GM19328 (cell line): ENCODE measurements around the gene SKP2.
"Not testable (repeated sequence)": the region's sequence is repeated elsewhere in the genome, so short reads cannot be mapped to it uniquely, and the experiment has no call there.

Source experiments
- ATAC-seq: cut with Tn5 transposase; IDR thresholded peaks from one replicate; pipeline ENCODE4 v1.9.1; 2021; ENCODE audit warnings: mild to moderate bottlenecking, moderate library complexity; ENCODE audit not compliant: unreplicated experiment

SKP2 gene

DNA sequence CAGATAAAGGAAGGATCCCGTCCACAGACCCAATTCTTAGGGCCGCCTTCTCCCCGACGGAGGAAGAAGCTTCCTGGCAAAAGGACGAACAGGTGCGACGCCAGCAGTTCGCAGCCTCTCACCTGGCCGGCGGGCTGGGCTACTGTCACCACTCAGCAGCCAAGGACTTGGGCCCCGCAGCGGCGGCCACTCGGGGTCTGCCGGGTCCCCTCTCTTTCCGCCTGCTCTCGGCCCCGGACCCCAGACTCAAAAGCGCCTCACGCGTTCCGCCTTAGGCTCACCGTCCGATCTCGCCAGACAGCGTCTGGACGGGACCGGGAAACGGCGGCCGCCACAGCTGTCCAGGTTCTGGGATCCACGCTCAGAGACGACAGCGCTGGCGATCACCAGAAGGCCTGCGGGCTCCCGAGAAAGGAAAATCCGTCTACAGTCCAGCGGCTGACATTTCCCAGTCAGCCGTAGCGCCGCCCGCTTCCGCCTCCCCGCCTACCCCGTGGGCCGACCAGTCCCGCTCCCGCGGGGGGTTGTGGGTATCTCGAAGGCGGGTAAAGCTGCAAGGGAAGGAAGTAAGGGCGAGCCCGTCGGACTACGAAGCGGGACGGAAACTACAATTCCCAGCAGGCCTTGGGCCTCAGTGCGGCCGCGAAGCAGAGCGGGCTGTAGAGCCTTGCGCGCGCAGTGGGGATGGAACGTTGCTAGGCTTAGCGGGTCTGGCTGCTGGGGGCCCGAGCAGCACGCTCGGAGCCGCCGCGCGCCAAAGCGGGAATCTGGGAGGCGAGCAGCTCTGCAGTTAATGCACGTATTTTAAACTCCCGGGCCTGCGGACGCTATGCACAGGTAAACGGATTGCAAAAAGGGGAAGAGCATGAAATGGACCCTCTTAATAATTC lies at the start of gene SKP2, which contains the start of gene LMBRD2:
TSS of gene SKP2 (plus strand) at position 678 of the 890 bp plus-strand sequence. CDS start at position 830, 152 bp downstream.
TSS of gene LMBRD2 (minus strand) at position 454 of the 890 bp plus-strand sequence. CDS start 8,538 bp downstream, outside the sequence.
- ATAC-seq = peak; percentile 97

DNA sequence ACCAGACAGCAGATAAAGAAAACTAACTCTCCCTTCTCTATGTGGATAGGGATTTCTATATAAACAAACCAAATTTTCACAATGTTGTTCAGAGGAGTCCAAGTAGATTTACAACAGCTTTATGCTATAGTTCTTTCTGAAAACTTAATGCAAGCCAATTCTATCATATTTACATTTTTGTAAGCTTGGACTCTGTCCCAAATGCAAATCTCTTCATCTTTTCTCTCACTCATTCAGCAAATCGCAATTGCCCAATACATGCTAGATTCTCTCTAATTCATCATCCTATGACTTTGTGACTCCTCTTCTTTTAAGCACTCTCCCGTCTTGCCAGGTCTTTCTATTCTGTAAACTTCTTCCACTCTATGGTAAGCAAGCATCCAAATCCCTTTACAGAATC lies 46.1 kb upstream of the SKP2 start:
- ATAC-seq = no peak

DNA sequence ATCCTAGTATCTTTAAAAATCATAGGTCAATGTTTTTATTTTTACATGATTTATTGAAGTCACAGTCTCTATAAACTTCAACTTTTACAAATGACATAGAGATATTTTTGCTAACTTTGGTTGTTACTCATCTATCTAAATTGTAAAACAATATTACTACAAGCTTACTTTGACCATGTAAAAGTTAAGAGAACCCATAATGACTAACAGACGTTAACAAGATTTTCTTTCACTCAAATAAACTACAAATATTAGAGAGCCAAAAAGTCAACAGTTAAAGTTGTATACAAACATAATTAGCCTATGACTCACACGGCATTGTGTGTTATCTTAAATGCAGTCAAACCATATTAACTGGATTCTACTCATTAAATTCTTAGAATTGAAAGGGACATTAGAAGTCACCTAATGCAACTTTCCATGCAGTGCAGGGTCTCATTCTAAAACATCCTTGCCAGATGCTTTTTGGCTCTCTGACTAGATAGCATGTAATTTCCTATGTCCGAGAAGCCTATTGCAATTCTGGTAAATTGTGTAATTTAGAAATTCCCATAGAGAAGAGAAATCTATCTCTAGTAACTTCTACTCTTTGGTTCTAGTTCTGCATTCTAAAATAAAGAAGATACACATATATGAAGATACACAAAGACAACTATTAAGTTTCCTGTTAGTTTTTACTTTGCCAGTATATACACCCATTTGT lies 43.0 kb upstream of the SKP2 start:
- ATAC-seq = no peak

DNA sequence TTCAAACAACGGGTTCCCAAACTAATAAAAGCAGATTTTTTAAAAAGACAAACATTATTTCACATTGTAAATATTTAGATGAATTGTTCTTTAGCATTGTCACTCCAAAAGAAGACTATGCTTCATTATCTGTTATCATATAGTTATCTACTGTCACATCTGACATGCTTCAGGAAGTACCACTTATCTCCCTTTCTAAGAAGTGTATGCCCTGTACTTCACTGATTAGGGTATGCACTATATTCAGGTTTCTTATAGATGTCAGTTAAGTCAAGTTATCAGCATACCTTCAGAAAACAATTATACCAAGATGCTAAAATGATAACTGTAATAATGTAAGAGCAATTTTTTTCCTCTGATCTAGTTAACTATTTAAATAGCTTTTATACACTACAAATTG lies 40.7 kb upstream of the SKP2 start:
- ATAC-seq = no peak

DNA sequence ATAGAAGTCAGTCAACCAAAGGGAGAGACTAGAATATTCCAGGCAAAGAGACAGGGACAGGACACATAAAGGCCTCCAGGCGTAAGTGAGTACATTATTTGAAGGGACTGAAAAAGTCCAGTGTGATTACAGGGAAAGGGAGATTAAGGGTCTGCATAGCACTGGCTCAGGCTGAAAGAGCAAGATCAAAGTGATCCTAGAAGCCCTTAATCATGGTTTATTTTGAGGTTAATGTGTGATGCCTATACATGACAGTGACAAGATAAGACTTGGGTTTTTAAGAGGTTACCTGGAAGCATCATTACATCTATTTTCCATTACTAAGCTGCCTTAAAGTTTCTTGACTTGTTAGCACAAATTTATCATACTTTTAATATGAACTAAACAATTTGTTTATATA lies 26.0 kb upstream of the SKP2 start:
- no peak for ATAC-seq

DNA sequence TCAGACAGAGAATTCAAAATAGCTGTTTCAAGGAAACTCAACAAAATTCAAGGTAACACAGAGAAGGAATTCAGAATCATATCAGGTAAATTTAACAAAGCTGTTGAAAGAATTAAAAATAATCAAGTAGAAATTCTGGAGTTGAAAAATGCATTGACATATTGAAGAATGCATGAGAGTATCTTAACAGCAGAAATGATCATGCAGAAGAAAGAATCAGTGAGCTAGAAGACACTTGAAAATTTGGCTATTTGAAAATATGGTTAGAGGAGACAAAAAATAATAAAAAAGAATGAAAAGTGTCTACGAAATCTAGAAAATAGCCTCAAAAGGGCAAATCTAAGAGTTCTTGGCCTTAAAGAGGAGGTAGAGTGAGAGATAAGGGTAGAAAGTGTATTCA lies 23.1 kb upstream of the SKP2 start:
- no peak for ATAC-seq

DNA sequence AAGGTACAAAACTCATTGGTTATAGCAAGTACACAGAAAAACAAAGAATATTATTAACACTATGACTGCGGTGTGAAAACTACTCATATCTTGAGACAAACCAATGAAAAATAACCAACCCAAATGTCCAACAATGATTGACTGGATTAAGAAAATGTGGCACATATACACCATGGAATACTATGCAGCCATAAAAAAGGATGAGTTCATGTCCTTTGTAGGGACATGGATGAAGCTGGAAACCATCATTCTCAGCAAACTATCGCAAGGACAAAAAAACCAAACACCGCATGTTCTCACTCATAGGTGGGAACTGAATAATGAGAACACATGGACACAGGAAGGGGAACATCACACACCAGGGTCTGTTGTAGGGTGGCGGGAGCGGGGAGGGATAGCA lies 22.2 kb upstream of the SKP2 start:
- ATAC-seq = not testable (repeated sequence)

DNA sequence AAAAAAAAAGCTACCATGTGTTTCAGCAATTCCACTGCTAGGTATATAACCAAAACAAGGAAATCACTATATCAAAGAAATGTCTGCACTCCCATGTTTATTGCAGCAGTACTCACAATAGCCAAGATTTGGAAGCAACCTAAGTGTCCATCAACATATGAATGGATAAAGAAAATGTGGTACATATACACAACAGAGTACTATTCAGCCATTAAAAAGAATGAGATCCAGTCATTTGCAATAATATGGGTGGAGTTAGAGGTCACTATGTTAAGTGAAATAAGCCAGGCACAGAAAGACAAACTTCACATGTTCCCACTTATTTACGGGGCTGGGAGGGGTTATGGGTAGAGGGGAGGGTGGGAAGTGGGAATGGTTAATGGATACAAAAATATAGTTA lies 18.9 kb upstream of the SKP2 start:
- not testable (repeated sequence) for ATAC-seq

DNA sequence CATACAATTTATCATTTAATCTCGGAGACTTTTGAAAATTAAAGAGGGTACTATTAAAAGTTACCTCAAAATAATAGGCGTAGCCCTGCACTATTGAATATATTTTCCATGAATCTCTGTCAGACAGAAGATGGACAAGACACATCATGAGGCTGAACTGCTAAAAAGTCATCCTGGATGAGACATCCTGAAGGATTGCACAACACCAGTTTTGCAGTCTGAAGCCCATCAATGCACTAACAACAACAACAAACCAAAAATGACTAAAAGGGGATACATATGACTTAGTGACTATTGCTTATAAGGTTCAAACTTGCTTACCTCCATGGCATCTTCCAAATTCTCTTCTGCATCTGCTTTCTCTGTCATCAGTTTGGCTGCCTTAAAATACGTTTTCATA lies 15.9 kb upstream of the SKP2 start:
- no peak for ATAC-seq

DNA sequence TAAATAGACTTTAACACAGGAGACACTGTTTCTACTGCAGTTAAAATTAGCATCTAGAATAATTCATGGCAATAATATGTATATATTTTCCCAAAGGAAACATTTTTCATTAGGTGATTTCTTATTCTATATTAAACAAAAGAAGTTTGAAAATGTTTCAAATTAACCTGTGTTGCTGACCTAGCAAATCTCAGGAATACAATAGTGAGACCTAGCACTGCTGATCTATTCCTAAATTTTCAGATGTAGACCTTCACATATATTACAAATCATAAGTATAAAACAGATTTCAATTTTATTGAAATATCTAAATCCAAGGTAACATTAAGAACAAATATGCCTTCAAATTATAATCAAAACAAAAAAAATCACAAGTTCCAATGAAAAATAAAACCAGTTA lies 15.3 kb upstream of the SKP2 start:
- no peak for ATAC-seq

DNA sequence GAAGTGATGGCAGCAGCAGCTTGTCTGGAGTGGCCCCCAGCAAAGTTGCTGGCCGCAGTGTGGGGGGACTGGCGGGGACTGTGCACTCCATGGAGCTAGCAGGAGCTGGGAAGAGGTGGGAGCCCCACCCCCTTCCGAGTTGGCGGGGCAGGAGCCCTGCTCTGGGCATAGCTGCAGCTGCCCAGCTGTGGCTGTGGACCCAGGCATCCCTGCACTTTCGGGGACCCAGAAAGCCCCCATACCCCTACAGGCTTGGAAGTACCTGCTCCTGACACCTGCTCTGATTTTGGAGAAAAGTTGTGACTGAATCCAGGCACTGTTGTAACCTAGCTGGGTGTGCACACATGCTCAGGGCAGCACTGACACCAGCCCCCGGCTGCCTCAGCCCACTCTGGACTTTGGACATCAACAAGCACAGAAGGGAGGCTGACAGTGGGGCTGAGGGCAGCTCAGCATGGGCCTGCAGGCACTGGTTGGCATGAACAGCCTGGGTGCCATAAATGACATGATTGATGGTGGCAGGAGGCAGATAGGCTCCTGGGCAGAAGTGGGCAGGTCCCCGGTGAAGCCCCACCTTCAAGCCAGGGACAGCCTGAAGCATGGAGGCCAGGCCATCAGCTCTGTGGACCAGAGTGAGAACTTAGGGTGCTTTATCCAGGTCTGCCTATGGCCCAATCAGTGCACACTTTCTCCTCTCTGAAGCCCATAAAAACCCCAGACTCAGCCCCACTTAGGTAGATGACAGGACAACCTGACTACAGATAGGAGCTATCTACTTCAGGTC lies 12.8 kb upstream of the SKP2 start:
- no peak for ATAC-seq

DNA sequence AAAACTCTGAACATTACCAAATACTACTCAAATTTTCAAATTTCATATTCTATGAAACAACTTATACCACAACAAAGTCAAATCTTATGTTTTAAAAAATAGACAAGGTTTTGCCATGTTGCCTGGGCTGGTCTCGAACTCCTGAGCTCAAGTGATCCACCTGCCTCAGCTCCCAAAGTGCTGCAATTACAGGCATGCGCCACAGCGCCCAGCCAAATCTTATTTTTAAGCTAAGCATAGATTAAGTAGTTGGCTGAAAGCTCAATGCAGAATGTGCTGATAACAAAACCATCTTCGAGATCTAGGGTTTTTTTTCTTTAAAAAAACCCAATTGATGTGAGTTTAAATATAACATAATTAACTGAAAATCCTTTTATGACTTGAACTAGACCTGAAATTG lies 6.6 kb upstream of the SKP2 start:
- ATAC-seq = no peak

DNA sequence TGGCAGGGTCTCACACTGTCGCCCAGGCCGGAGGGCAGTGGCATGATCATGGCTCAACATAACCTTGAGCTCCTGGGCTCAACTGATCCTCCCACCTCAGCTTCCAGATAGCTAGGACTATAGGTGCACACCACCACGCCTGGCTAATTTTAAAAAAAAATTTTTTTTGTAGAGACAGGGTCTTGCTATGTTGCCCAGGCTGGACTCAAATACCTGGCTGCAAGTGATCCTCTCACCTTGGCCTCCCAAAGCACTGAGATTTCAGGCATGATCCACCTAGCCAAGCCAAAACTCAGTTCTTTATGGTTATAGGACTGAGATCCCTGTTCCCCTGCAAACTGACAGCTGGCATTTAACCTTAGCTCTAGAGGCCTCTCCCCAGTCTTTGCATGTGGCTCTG lies 5.5 kb upstream of the SKP2 start:
- no peak for ATAC-seq

DNA sequence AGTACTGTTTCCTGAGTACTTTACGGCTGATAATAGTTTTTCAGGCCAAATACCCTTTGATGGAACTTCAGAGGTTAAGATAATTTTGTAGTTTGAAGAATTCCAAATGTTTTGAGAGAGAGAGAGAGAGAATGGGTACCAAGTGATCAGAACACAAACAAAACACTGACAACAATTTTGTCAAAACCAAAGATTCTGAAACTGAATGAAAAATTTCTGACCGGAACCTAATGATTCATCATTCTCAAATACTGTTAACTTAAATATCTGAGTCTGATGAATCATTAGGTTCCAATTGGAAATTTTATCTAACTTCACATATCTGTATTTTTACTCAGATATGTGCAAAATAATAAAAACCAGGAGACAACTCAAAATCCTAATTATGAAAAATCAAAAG lies 4.2 kb upstream of the SKP2 start:
- ATAC-seq = no peak

DNA sequence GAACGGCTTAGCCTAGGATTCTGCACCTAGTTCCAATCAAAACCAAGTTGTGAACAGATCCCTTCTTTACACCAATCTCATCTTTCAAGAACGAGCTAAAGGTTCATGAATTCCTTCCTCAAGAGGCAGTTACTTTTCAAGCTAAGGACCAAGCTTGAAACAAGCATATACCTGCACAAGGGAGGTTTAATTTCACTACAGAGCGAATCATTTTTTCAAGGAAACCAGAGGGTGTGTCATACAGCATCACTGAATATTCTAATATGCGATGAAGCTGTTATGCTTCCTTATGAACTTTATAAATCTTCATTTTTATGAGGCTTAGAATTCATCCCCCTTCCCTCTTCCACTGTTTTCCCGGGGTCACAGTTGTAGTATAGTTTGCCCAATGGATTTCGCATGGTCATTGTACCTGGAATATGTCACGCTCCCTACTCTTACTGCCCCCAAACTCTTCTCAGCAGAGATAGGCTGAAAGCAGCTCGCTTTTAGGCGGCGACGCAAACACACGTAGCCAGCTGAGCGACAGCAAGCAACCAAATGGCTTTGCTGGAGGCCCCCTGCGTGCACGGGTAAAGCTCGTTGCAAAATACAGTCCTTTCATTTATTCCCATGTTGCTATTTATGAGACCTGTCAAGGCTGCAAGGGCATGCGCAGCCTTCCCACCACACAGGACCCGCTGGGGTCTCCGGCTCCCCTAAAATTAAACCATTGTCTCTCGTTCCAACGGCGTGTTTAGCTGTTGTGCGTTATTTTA lies 1.1 kb upstream of the SKP2 start:
- ATAC-seq = no peak

DNA sequence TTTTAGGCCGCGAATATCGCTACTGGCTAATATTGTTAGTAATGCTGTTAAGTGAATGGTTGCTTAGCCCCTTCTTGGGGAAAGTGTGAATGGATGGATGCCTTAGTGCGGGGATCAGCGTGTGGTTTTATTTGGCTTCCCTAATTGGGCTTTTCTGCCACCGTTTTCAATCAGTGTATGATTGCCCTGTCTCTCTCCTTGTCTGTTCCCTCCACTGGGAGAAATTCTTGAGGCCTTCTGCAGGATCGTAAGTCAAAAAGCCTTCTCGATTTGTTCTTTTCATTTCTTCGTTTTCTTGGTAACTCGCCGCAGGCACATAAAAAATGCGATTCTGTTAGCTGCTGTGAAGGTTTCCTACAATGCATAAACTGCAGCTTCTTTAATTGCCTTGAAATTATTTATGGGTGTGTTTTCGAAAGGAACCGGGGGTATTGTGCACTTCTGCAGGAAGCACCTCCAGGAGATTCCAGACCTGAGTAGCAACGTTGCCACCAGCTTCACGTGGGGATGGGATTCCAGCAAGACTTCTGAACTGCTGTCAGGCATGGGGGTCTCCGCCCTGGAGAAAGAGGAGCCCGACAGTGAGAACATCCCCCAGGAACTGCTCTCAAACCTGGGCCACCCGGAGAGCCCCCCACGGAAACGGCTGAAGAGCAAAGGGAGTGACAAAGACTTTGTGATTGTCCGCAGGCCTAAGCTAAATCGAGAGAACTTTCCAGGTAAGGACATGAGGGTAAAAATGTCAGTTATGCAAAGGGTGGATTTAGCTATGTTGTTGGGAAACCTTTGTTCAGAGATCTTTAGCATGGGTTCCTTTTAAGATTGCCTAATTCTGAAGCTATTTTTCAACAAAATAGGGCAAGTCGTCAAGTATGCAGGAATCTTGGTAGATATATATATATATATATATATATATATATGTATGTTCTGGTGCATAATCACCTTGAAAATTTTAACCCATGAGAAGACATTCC lies 700 bp downstream of the SKP2 start:
- ATAC-seq = peak; percentile 4

DNA sequence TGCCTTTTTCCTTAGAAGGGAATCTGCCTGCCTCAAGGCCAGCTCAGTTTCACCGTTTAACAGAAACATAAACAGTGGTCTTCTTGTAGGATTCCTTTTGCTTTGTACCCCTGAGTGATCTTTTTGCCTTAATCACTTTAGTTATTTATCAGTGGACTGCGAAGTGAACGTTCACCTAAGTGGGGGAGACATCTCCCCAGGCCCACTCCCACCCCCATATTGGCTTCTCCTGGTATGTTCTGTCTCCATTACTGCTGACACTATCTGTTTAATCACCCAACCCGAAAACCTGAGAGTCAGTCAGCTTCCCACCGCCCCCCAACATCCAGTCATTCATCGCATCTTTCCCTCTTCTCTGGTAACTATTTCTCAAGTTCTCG lies 1.4 kb downstream of the SKP2 start:
- no peak for ATAC-seq

DNA sequence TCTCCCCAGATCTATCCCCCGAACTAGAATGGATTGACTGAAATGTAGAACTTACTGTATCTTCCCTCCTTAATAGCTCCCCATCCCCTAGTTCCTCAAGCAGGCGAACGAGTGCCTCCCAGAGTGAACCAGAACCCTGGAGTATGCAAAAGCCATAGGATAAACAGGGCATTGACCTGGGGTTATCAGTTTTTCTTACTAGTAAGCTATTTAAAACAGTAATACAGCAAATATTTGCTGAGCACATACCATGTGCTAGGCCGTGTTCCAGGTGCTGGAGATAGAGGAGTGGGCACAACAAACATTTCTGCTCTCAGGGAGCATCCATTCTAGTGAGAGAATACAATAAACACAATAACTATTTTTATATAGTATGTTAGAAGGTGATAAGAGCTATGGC lies 1.8 kb downstream of the SKP2 start:
- no peak for ATAC-seq

DNA sequence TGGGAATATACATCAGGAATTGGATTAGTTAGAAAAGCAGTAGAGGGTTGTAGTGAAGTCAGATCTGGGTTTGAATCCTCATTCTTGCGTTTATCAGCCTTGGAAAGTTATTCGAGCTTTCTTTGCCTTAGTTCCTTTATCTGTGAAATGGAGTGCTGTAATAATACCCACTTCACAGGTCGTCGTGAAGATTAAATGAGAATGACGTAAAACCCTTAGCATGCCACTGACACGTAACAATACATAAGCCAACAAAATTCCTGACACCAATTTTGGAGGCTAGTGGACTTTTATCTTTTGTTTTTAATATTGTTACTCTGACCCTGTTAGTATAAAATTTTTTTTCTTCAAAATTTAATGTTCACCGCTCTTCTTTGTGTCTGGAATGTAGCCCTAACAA lies 3.4 kb downstream of the SKP2 start:
- no peak for ATAC-seq
